Measurements from ENCODE around the gene PTPRT.

PTPRT gene

GRCh38 chr20:42093041-42093440 is 1096.7 kb downstream of the PTPRT start:
- DNase-seq: no peak

DNA sequence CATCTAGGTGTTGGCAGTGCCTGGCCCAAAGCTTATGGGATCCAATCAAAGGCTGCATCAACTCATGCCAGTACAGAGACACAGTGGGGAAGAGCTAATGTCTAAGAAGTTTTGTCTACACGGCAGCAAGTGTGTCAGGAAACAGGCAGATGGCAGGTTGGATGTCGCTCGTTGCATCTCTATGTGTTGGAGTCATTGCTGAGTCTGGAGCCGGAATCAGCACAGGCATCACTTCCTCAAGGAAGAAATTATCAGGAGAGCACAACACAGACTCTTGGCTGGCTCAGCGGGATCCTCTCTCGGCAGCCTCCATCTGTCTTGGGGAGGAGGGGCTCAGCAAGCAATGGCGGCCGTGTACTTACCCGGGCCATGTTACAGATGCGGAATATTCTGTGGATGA is 1104.3 kb downstream of the PTPRT start:
- DNase-seq: no peak

- DNase-seq: peak; percentile 31
Measured at GRCh38 chr20:42083280-42083679, 1106.4 kb downstream of the PTPRT start.

GRCh38 chr20:42082611-42083010 is 1107.1 kb downstream of the PTPRT start:
- DNase-seq: no peak

GRCh38 chr20:42080956-42081355 is 1108.8 kb downstream of the PTPRT start:
- no peak for DNase-seq

DNA sequence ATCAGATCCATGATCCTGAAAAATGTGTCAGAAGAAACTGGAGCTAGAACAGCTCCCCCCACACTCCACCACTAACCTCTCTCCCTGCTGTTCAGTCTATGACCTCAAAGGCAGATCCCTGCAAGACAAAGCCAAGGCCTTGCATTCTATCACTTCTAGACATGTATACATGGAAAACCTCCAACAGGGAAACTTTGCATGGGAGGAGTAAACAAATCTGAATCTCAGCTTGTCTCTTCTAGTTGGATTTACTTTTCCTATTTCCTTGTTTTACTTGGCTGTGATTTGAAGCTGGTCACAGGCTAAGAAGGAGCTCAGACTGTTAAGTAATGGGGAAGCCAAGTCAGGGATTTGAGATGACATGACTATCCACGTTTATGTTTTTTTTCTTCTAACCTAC is 1114.8 kb downstream of the PTPRT start:
- no peak for DNase-seq

DNA sequence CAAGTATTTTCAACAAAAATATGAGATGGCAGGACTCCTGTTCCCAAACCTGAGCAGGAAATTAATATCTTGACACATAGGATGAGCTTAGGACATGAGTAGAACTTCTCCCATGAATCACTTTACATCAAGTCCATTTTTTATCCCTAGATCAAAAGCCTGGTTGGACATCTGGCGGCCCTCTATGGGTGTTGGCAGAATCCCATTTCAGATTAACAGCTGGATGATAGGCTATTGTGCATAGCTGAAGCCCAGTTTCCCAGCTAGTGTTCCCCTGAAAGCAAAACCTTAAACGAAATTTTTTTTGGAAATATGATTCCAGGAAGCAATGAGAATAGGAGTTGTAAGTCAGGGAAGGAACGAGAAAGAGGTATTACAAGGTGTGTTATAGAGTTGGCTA is 1122.1 kb downstream of the PTPRT start:
- no peak for DNase-seq

- DNase-seq: no peak
Measured at GRCh38 chr20:42067174-42067573, 1122.5 kb downstream of the PTPRT start.

DNA sequence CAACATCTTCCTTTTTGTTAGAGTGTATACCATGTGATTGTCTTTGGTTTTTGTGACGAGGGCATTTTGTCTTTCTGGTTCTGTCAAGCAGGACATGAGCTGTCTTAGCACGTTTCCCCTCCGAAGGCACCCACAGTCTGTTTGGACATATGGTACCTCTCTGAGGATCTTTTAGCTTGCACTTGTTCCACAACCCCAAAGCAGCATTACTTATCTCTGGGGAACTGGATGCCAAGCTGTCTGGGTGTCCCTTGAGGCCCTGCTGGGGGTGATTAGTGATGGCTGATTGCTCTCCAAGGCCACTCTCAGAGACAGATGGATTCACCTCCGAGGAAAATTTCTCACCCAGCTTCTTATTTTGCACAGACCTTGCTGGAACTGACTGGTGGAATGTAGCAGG is 1126.6 kb downstream of the PTPRT start:
- no peak for DNase-seq

GRCh38 chr20:42053350-42053749 is 1136.4 kb downstream of the PTPRT start:
- no peak for DNase-seq

DNA sequence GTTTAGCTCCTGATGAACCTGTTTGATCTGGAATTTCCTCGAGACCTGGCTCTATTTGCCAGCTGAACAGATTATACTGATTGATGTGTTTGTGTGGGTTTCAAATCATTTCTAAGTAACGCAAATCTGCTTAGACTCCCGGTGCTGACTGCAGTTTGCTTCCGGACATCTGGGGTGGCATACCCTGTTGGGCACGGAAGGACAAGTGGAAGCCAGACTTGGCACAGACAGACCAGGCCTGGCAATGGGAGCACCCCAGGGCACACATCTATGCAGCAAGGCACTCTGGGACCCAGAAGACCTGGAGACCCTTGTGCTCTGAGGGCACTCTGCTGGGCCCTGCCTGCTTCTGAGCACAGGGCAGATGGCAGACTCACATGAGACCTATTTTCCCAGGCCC is 1137.8 kb downstream of the PTPRT start:
- DNase-seq: no peak

DNA sequence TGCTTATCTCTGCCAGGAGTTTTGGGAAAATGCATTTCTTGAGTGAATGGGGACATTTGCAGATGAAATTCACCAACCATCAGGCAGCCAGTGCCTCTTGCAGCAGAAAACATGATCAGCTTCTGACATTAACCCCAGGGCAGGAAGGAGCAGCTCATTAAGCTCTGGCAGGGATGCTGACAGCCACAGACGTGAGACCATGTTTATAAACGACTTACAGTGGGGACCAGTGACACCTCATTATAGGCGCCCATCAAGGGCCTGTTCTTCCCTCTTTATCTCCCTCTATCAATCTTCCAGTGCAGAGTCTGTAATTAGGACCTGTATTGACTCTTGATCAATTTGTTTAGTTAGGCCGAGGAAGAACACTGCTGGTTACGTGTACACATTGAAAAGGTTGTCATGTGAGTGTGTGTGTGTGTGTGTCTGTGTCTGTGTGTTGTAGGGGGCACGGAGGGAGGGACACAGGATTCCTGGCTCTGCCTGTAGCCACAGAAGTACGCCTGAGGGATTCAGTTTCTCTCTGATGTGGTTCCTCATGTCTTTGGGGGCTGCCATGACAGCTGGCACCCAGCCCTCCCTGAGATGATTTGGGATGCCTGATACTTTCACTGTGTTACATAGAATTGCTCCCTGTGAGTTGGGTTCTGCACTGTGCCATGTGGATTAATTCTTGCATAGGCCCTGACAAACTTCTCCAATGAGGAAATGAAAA is 1143.2 kb downstream of the PTPRT start:
- DNase-seq: no peak

DNA sequence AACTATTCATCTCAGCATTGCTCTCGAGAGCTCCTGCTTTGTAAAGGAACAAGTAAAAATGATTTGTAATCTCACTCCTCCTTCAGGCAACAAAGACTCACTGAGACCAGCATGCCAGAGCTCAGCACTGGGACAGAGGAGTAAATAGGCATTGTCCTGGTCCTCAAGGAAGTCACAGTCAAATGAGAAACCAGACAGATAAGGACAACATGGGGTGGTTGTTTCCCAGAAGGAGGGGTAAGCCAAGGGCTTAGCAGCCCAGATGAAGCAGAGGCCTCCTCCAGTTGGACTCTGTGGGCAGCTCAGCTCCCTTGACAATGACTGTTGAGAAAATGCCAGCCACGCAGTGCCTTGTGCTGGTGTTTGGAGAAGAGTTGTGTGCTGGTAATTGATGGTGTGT is 1145.8 kb downstream of the PTPRT start:
- DNase-seq: no peak

DNA sequence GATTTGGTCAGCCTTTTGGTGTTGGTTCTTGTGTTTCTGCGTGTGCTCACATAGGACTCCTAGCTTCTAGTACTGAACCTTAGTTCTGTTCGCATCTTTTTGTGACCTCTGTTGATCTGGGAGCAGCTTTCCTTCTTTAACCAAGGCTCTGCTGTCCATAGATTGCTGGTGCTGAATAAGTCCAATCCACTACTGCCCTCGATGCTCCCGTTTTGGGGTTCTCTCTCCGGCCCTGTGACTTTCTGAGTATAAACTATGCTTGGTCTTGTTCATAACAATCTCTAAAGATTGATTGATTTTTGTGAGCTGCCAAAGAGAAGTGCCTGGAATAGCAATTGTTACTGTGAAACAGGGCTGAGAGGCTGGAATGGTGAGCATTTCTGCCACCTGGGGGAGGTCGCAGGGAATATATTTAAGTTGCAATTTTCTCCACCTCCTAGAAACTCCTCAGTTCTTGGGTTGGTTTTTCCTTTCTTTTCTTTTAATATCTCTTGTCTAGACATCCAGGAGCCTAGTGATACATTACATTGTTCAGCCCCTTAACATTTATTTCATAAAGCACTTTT is 1148.6 kb downstream of the PTPRT start:
- DNase-seq: no peak

DNA sequence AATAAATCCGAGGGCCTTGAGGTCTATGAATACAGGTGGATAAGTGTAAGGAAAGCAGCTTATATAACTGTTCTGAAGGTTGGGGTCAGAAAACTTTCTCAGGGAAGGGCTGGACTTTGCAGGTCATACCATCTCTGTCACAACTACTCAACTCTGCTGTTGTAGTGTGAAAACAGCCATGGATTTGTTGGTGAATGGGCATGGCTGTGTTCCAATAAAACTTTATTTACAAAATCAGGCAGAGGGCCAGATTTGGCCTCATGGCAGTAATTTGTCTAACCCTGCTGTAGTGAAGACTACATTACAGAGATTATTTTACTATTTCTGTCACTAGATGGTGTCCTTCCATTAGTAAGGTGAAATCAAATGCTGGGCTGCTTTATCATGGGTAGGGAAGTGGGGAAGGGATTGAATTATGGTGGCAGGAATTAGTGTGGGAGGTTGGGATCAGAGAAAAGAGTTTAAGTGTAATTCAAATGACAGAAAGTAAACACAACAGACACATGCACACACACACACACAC is 1161.9 kb downstream of the PTPRT start:
- DNase-seq: peak; percentile 48

GRCh38 chr20:42026599-42026998 is 1163.1 kb downstream of the PTPRT start:
- DNase-seq: no peak

DNA sequence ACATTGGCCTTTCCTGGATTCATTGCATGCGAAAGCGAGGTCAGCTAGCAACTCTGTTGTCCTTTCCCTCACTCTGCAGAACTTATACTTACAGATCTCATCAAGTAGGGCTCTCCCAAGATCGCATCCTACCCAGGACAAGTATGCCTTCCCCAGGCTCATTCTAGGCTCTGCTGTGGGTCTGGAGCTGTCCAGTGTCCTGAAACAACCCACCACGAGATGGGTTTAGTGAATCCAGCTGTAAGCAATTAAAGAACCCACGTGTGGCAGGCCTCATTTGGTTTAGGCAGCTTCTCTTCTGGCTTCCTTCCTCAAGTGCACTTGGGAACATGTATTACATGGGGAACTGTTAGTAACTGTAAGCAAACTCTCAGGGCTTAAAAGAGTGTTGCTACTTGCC is 1165.1 kb downstream of the PTPRT start:
- no peak for DNase-seq
